GM12865 (cell line): ENCODE measurements around the gene OTP.
A peak's percentile ranks its signal among the peaks of the same experiment; 100 is the strongest.

Source experiments
- DNase-seq: peaks from one replicate; pipeline ENCODE4 v3.0.0; 2010; ENCODE audit warnings: low read depth
- H3K4me3 ChIP-seq: 2 replicates; pipeline ENCODE4 v1.5.1; 2011; ENCODE audit warnings: mild to moderate bottlenecking, low read depth, low read length, control low read depth
- TF ChIP-seq, protein P1 (sequence below): IDR thresholded peaks from 2 replicates; pipeline ENCODE4 v1.5.1; 2011; ENCODE audit warnings: low read length, control low read depth, low read depth, inconsistent platforms; ENCODE audit not compliant: insufficient read depth; ENCODE audit errors: missing control alignments

OTP gene

GRCh38 chr5:77637998-77638762 lies at the start of gene OTP:
Gene OTP (minus strand): TSS chr5:77638713. CDS start chr5:77638549, 164 bp downstream.
- TF ChIP-seq, protein P1, sequence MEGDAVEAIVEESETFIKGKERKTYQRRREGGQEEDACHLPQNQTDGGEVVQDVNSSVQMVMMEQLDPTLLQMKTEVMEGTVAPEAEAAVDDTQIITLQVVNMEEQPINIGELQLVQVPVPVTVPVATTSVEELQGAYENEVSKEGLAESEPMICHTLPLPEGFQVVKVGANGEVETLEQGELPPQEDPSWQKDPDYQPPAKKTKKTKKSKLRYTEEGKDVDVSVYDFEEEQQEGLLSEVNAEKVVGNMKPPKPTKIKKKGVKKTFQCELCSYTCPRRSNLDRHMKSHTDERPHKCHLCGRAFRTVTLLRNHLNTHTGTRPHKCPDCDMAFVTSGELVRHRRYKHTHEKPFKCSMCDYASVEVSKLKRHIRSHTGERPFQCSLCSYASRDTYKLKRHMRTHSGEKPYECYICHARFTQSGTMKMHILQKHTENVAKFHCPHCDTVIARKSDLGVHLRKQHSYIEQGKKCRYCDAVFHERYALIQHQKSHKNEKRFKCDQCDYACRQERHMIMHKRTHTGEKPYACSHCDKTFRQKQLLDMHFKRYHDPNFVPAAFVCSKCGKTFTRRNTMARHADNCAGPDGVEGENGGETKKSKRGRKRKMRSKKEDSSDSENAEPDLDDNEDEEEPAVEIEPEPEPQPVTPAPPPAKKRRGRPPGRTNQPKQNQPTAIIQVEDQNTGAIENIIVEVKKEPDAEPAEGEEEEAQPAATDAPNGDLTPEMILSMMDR = no peak
- DNase-seq = no peak
- H3K4me3 ChIP-seq = peak within 1 kb of the TSS; percentile 28

GRCh38 chr5:77683171-77683732 lies 44.7 kb upstream of the OTP start:
- no peak for DNase-seq
- TF ChIP-seq, protein P1 = no peak
- no peak overlapping the region for H3K4me3 ChIP-seq

DNA sequence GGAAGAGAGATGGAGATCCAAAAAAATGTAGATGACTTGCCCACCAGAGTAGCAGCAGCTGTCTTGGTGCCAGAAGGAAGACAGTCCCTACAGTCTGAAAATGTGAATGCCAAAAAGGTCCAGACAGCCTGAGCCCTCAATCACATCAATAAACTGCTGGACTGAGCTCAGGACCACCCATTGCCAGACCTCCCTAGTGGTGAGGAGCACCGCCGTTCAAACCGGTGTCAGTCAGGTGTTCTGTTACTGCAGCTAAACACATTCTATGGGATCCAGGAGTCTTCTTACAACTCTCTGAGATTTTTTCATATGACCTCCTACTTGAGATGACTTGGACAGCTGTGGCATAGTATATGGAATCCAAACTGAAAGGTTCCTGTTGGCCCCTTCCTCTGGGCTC lies 32.0 kb upstream of the OTP start:
- H3K4me3 ChIP-seq = no peak overlapping the region
- TF ChIP-seq, protein P1 = no peak
- no peak for DNase-seq

DNA sequence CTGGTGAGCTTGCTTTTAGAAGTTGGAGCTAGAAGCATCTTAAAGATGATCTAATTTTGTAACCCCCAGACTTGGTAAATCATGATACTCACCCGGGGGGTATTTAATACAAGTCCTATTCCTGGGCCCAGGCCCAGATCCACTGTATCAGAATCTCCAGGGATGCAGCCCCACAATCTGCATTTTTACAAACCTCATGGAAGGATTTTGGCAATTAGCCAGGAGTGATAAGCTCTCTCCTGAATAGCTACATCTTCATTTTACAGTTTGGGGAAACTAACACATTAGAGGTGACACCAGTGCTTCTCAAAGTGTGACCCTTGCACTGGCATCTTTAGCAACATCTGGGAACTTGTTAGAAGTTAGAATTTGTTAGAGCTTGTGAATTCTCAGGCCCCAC lies 31.2 kb upstream of the OTP start:
- DNase-seq = no peak
- H3K4me3 ChIP-seq = no peak overlapping the region
- TF ChIP-seq, protein P1 = no peak

DNA sequence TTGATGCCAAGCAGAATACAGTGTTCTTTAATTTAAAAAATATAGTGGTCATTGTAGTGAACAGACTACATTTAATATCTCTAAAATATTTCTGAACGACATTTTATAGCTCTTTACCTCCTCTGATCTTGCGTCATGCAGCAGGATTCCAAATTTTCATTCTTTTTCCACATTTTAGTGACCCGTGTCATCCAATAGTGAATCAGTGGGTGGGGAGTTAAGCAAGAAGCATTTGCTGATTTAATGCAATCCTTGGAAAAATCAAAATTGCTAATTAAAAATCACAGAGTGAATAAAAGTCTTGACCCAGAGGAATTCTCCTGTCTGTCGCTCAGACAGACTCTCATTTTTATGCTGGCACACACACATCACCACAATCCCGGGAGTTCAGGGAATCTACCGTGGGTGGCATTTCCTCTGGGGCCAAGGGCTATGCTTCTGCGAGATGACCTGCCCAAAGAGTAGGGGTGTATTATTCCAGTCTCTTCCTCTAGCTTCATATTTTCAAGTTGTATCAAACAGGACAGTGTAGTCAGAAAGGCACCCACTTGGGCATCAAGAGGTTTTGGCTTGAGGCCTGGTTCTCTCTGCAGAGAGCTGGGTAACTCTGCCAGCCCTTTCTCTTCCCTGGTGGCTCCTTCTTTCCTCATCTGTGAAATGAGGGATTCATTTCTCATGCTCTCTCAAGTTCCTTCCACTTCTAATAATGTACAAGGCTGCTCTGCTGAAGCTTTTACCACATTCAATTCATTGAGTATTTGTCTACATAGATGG lies 24.8 kb upstream of the OTP start:
- DNase-seq = no peak
- TF ChIP-seq, protein P1 = no peak
- H3K4me3 ChIP-seq = no peak overlapping the region

- DNase-seq = peak; percentile 34
- TF ChIP-seq, protein P1 = no peak
- no peak overlapping the region for H3K4me3 ChIP-seq
Observed at GRCh38 chr5:77662635-77663034, 24.1 kb upstream of the OTP start.
